ENCODE measurements around the gene CACNA2D2.
A peak's percentile ranks its signal among the peaks of the same experiment; 100 is the strongest.

CACNA2D2 gene

DNA sequence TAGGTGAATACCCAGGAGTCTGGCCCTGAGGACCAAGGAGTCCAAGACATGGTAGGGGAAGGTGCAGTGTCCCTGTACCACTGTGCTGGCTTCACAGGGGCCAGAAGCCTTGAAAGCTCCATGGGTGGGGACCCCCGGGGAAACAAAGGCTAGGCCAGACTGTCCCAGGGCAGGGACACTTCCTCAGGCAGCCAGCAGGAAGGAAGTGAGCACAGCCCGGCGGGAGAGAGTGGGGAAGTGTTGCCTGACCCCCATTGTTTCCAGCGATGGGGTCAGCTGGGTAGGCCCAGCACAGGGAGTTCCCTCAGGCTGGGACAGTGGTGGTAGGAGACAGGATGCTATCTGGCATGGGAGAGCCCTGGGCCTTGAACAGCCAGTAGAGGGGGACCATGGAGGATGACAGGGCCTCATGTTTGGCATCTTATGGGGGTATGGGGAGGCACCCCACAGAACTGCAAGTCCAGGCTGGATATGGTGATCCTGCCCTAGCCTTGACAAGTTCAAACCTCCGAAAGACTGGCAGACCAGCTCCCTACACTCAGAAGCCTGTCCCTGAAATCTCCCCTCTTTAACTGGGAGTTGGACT lies 179.7 kb downstream of the CACNA2D2 start:
- DNase-seq (ENCODE audit: low read depth): no peak
- no peak overlapping the region for H3K4me3 ChIP-seq (ENCODE audit: low read length)
- TF ChIP-seq, protein P1, sequence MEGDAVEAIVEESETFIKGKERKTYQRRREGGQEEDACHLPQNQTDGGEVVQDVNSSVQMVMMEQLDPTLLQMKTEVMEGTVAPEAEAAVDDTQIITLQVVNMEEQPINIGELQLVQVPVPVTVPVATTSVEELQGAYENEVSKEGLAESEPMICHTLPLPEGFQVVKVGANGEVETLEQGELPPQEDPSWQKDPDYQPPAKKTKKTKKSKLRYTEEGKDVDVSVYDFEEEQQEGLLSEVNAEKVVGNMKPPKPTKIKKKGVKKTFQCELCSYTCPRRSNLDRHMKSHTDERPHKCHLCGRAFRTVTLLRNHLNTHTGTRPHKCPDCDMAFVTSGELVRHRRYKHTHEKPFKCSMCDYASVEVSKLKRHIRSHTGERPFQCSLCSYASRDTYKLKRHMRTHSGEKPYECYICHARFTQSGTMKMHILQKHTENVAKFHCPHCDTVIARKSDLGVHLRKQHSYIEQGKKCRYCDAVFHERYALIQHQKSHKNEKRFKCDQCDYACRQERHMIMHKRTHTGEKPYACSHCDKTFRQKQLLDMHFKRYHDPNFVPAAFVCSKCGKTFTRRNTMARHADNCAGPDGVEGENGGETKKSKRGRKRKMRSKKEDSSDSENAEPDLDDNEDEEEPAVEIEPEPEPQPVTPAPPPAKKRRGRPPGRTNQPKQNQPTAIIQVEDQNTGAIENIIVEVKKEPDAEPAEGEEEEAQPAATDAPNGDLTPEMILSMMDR (conservative IDR thresholded peaks at IDR 0.05; ENCODE audit: low read length): no peak

DNA sequence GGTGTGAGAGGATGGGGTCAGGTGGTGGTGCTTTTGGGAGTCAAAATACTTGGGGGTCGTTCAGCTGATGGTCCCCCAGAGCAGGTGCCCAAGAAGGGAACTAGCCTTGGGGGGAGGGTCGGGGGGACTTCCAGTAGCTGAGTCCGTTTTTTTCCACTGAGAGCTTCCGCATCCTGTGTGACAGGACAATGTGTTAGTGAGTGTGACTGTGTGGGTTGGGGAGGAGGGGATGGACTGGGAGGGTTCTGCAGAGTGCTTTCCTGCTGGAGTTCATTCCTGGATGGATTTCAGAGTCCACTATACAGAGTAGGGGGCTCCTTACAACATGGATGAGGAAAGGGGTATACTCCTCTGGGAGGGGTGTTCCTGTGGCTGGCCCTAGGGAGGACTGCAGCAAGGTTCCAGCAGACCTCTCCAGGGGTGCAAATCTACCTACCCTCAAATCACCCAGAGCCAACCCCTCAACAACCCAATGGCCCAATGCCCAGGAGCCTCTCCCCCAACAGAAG lies 180.3 kb downstream of the CACNA2D2 start:
- H3K4me3 ChIP-seq (ENCODE audit: low read length): no peak overlapping the region
- TF ChIP-seq, protein P1 (conservative IDR thresholded peaks at IDR 0.05; ENCODE audit: low read length): no peak
- no peak for DNase-seq (ENCODE audit: low read depth)

DNA sequence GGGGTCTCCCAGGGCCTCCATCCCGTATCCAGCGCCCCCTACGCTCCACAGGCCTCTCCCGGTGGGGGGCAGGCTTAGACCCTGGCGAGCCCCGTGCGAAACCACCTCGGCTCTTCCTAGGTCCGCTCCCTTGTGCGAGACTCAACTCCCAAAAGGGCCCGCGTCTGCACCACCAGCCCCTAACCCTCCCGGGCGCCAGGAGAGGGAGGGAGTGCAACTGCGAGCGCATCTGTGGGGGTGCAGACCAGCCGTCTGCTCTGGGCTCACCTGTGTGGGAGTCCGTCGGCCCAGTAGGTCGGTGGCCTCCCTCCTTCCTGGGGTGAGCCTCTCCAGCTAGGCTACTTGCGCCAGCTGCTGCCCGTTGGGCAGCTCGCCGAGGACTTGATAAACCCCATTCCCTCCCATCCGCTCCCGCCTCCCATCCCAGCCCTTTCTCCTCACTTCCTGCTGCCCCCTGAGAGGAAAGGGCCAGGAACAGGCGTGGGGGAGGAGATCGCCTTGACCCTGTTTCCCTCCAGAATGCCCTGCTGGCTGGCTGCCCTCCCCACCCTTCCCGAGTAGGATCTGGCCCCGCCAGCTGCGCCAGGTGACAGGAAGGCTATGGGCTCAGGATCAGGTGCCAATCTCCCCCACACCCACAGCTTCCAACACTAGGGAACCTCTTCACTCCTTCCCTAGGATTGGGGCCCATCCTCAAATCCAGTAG lies 180.9 kb downstream of the CACNA2D2 start, which contains the start of gene HYAL2:
HYAL2 (minus strand) TSS at position 360 of the 706 bp plus-strand sequence. CDS start 2,256 bp downstream, outside the sequence.
- TF ChIP-seq, protein P1 (conservative IDR thresholded peaks at IDR 0.05; ENCODE audit: low read length): no peak
- no peak for DNase-seq (ENCODE audit: low read depth)
- H3K4me3 ChIP-seq (ENCODE audit: low read length): peak within 1 kb of the TSS; percentile 71

DNA sequence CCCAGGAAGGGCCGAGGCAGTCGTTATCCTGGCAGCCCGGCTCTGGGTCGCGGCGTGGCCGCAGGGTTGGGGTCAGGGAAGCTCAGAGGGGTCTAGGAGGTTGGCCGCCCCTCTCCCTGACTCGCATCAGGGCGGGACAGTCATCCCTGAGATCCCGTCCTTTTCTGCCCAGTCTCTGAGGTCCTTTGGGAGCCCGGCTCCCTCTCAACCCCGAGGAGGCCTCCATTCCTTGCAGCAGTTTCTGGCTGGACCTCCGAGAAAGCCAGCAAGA lies 181.4 kb downstream of the CACNA2D2 start:
- TF ChIP-seq, protein P1 (conservative IDR thresholded peaks at IDR 0.05; ENCODE audit: low read length): no peak
- H3K4me3 ChIP-seq (ENCODE audit: low read length): peak overlapping the region; percentile 71
- no peak for DNase-seq (ENCODE audit: low read depth)

DNA sequence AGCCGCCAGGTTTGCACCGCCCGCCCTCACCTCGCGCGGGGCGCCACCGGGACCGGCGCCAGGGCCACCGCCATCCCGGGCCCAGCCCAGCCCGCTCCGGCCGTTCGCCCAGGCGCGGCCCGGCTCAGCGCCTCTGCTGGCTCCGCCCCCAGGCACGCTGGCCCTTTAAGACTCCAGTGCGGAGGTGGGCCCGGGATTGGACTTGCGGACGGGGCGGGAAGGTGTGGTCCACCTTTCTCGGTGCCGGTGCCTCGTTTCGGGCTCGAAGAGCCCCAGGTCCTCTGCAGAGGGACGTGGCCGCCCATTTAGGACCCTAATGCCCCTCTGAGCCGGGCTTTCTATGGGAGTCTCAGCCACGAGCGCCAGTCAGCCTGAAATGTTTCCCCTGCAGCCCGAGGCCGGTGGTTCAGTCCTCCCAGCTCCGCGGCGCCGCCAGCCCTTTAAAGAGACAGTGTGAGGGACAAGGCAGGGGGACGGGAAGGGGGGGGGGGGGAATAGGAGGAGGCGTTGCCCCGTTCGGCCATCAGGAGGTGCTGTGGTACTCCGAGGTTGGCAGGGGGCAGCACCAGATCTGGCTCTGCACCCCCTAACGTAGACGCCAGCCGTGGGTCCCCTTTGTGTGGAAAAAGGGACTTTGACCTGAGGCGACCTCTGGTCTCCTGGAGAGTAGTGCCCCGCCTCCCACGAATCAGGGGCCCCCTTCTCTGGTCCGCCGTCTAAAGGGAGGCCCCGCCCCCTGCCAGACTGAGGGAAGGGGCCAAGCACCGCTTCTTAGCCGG lies 181.9 kb downstream of the CACNA2D2 start:
- peak overlapping the region; percentile 71 for H3K4me3 ChIP-seq (ENCODE audit: low read length)
- peak; percentile 84 for DNase-seq (ENCODE audit: low read depth)
- TF ChIP-seq, protein P1 (conservative IDR thresholded peaks at IDR 0.05; ENCODE audit: low read length): peak; percentile 42

DNA sequence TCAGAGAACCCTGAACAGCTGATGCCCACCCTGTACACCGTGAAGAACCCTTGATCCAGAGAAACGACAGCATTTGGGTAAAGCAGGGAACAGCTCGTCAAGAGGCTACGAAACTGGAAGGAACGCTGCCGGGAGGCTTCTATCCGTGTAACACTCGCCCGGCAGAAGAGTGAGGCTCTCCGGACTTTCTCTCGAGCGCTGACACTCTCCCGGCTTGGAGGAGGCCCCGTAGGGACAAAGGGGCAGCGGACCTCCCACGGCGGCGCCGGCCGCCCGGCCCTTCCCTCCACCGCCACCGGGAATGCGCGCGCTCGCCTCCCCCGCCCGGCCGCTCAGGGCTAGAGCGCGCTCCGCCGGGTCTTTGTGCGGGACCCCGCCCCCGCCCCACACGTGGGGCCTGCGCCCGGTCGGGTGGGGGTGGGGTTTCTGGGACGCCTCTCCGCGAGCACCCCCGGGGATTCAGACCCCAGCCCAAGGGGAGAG lies 182.5 kb downstream of the CACNA2D2 start:
- DNase-seq (ENCODE audit: low read depth): peak; percentile 50
- peak overlapping the region; percentile 71 for H3K4me3 ChIP-seq (ENCODE audit: low read length)
- TF ChIP-seq, protein P1 (conservative IDR thresholded peaks at IDR 0.05; ENCODE audit: low read length): no peak

All from AG10803 (cell line).